IMR-90 (cell line): ENCODE data around the gene SEMA3C. TPM values are rescaled to one million over a fixed set of nuclear protein-coding genes. Genes with fewer than 3 reads are reported as not detected.

Source experiments
- ATAC-seq: fragments of 200-7000 bp; cut with Tn5 transposase; 2 replicates; pipeline ENCODE4 v1.9.1; 2020; ENCODE audit warnings: low read depth, mild to moderate bottlenecking, moderate library complexity
- BruUV-seq: library from RNA; stranded (reverse); fragments of 400-500 nt; replicated peaks from 2 replicates; lab custom pipeline; 2021; lab: Mats Ljungman, UMichigan
- CTCF ChIA-PET: fragments of 300-600 bp; formaldehyde crosslinking; extraction: SDS; loops from one replicate; lab custom pipeline; 2021; ENCODE audit warnings: antibody characterized with exemption; lab: Yijun Ruan, JAX
- POLR2A ChIA-PET: fragments of 300-600 bp; sonication (Branson Sonifier 250); formaldehyde crosslinking; loops from one replicate; lab custom pipeline; 2022; ENCODE audit warnings: antibody characterized with exemption; ENCODE audit not compliant: unreplicated experiment; lab: Charles Lee
- DNase-seq: peaks from one replicate; pipeline ENCODE4 v3.0.0; 2013
- H2AFZ ChIP-seq: replicated peaks from 2 replicates; pipeline ENCODE3; 2013; ENCODE audit warnings: low read length, mild to moderate bottlenecking; ENCODE audit not compliant: poor library complexity
- H2AK5ac ChIP-seq: 2 replicates; pipeline ENCODE4 v1.6.1; 2013; ENCODE audit warnings: low read depth, low read length, inconsistent platforms
- H2AK9ac ChIP-seq: replicated peaks from 2 replicates; pipeline ENCODE3; 2013; ENCODE audit warnings: mild to moderate bottlenecking, low read depth, low read length, moderate library complexity; ENCODE audit not compliant: poor library complexity
- H2BK120ac ChIP-seq: 2 replicates; pipeline ENCODE4 v1.6.1; 2013; ENCODE audit warnings: low read depth, low read length, inconsistent platforms
- H2BK15ac ChIP-seq: 3 replicates; pipeline ENCODE4 v1.6.1; 2013; ENCODE audit warnings: low read depth, low read length, inconsistent platforms
- H2BK20ac ChIP-seq: 2 replicates; pipeline ENCODE4 v1.6.1; 2013; ENCODE audit warnings: low read depth, mild to moderate bottlenecking, inconsistent platforms, low read length, moderate library complexity
- H2BK5ac ChIP-seq: 2 replicates; pipeline ENCODE4 v1.6.1; 2013; ENCODE audit warnings: mild to moderate bottlenecking, low read depth, low read length, inconsistent platforms; ENCODE audit not compliant: poor library complexity, severe bottlenecking
- H3K14ac ChIP-seq: replicated peaks from 2 replicates; pipeline ENCODE4 v1.6.1; 2013; ENCODE audit warnings: low read depth, low read length, inconsistent platforms
- H3K18ac ChIP-seq: 2 replicates; pipeline ENCODE4 v1.6.1; 2013; ENCODE audit warnings: low read depth, low read length, control low read depth
- H3K23ac ChIP-seq: 2 replicates; pipeline ENCODE4 v1.6.1; 2013; ENCODE audit warnings: low read depth, low read length, inconsistent platforms
- H3K27ac ChIP-seq: 2 replicates; pipeline ENCODE4 v1.5.1; 2013; ENCODE audit warnings: mild to moderate bottlenecking, control low read depth, low read length; ENCODE audit not compliant: insufficient read depth
- H3K27me3 ChIP-seq: 2 replicates; pipeline ENCODE4 v1.6.1; 2013; ENCODE audit warnings: low read length; ENCODE audit not compliant: control insufficient read depth, insufficient read depth
- H3K36me3 ChIP-seq: 2 replicates; pipeline ENCODE4 v1.6.1; 2013; ENCODE audit warnings: low read length, mixed read lengths; ENCODE audit not compliant: control insufficient read depth, insufficient read depth
- H3K4ac ChIP-seq: 2 replicates; pipeline ENCODE4 v1.6.1; 2013; ENCODE audit warnings: low read depth, low read length, inconsistent platforms
- H3K4me1 ChIP-seq: 2 replicates; pipeline ENCODE4 v1.6.1; 2013; ENCODE audit warnings: low read length, mixed read lengths; ENCODE audit not compliant: control insufficient read depth, insufficient read depth
- H3K4me2 ChIP-seq: 2 replicates; pipeline ENCODE4 v1.6.1; 2013; ENCODE audit warnings: low read depth, mild to moderate bottlenecking, control low read depth, low read length, moderate library complexity
- H3K4me3 ChIP-seq: 2 replicates; pipeline ENCODE4 v1.5.1; 2013; ENCODE audit warnings: low read depth, mild to moderate bottlenecking, control low read depth, low read length, moderate library complexity; ENCODE audit not compliant: insufficient read depth
- H3K56ac ChIP-seq: 2 replicates; pipeline ENCODE4 v1.6.1; 2013; ENCODE audit warnings: low read length, inconsistent platforms; ENCODE audit not compliant: insufficient read depth; ENCODE audit errors: extremely low read depth
- H3K79me1 ChIP-seq, 2 experiments: 2 replicates each; pipeline ENCODE4 v1.6.1; 2013; ENCODE audit warnings: low read length in 2 of 2, inconsistent platforms in 1 of 2, low read depth in 1 of 2
- H3K9ac ChIP-seq: 2 replicates; pipeline ENCODE4 v1.6.1; 2013; ENCODE audit warnings: low read depth, low read length, control low read depth
- H3K9me1 ChIP-seq: 2 replicates; pipeline ENCODE4 v1.6.1; 2013; ENCODE audit warnings: low read length, inconsistent platforms; ENCODE audit not compliant: insufficient read depth
- H3K9me3 ChIP-seq: 2 replicates; pipeline ENCODE4 v1.6.1; 2013; ENCODE audit warnings: low read length; ENCODE audit not compliant: control insufficient read depth, insufficient read depth
- H4K20me1 ChIP-seq: 2 replicates; pipeline ENCODE4 v1.6.1; 2013; ENCODE audit warnings: low read length, inconsistent platforms; ENCODE audit not compliant: insufficient read depth
- H4K5ac ChIP-seq: 2 replicates; pipeline ENCODE4 v1.6.1; 2013; ENCODE audit warnings: mild to moderate bottlenecking, low read depth, low read length, control low read depth
- H4K8ac ChIP-seq, 2 experiments: 2 replicates each; pipeline ENCODE4 v1.6.1; 2013; ENCODE audit warnings: low read depth in 2 of 2, low read length in 2 of 2, control low read depth in 1 of 2, inconsistent platforms in 1 of 2
- H4K91ac ChIP-seq: 2 replicates; pipeline ENCODE4 v1.6.1; 2013; ENCODE audit warnings: low read depth, low read length, inconsistent platforms; ENCODE audit not compliant: insufficient read depth
- BHLHE40 ChIP-seq: fragments of 150-350 bp; IDR thresholded peaks from 2 replicates; pipeline ENCODE4 v1.6.1; 2016; ENCODE audit warnings: mild to moderate bottlenecking, low read depth, low read length
- CEBPB ChIP-seq: IDR thresholded peaks from 2 replicates; pipeline ENCODE4 v1.6.1; 2012; ENCODE audit warnings: low read depth, low read length, improper control_type of control experiment
- ELK1 ChIP-seq: fragments of 150-350 bp; IDR thresholded peaks from 2 replicates; pipeline ENCODE4 v1.6.1; 2016; ENCODE audit warnings: low read depth, mild to moderate bottlenecking, low read length, moderate library complexity, borderline replicate concordance
- FOS ChIP-seq: fragments of 150-350 bp; IDR thresholded peaks from 2 replicates; pipeline ENCODE4 v1.6.1; 2016; ENCODE audit warnings: low read depth, low read length
- MAFK ChIP-seq: IDR thresholded peaks from 2 replicates; pipeline ENCODE4 v1.6.1; 2012; ENCODE audit warnings: low read depth, low read length, improper control_type of control experiment
- MAZ ChIP-seq: IDR thresholded peaks from 2 replicates; pipeline ENCODE4 v1.6.1; 2012; ENCODE audit warnings: low read depth, mild to moderate bottlenecking, low read length, improper control_type of control experiment, moderate library complexity, borderline replicate concordance
- MXI1 ChIP-seq: IDR thresholded peaks from 2 replicates; pipeline ENCODE4 v1.6.1; 2012; ENCODE audit warnings: low read depth, mild to moderate bottlenecking, low read length, moderate library complexity, borderline replicate concordance
- NFE2L2 ChIP-seq: fragments of 150-350 bp; IDR thresholded peaks from 2 replicates; pipeline ENCODE4 v1.6.1; 2016; ENCODE audit warnings: low read depth, mild to moderate bottlenecking, low read length
- POLR2A ChIP-seq: IDR thresholded peaks from 2 replicates; pipeline ENCODE4 v1.6.1; 2012; ENCODE audit warnings: mild to moderate bottlenecking, low read depth, low read length
- RAD21 ChIP-seq: IDR thresholded peaks from 2 replicates; pipeline ENCODE4 v1.6.1; 2012; ENCODE audit warnings: low read length, improper control_type of control experiment
- RCOR1 ChIP-seq: IDR thresholded peaks from 2 replicates; pipeline ENCODE4 v1.6.1; 2012; ENCODE audit warnings: mild to moderate bottlenecking, low read length, improper control_type of control experiment; ENCODE audit not compliant: insufficient replicate concordance
- RFX5 ChIP-seq: IDR thresholded peaks from 2 replicates; pipeline ENCODE4 v1.8.0; 2012; ENCODE audit warnings: low read depth, mild to moderate bottlenecking, low read length, moderate library complexity
- SMC3 ChIP-seq: fragments of 150-350 bp; IDR thresholded peaks from 2 replicates; pipeline ENCODE4 v1.6.1; 2016; ENCODE audit warnings: low read depth, mild to moderate bottlenecking, antibody characterized with exemption, low read length, moderate library complexity
- WGBS, 2 experiments: methylation state at CpG; one replicate each; pipeline versions ENCODE4 v1.1.5 to v1.1.7; 2013; ENCODE audit warnings: missing lambda C conversion rate in 2 of 2; ENCODE audit not compliant: insufficient read length in 1 of 2; ENCODE audit errors: extremely low coverage in 2 of 2; 5-methylcytosine and 5-hydroxymethylcytosine counted together
- dilution Hi-C: fragments of 300-500 bp; cut with HindIII; formaldehyde crosslinking; loops from one replicate; pipeline ENCODE4 v1.14.3; 2018; ENCODE audit warnings: low sequenced_read_pairs; ENCODE audit not compliant: unreplicated experiment
- in situ Hi-C: fragments of 300-500 bp; cut with MboI; formaldehyde crosslinking; loops from 3 replicates; pipeline ENCODE4 v1.14.3; 2019; ENCODE audit warnings: low sequenced_read_pairs, inconsistent platforms, mixed read lengths
- intact Hi-C: fragments of 100-400 bp; cut with micrococcal nuclease; formaldehyde crosslinking; loops from 2 replicates; pipeline ENCODE4 v1.10.0; 2022
- polyA plus RNA-seq, 3 experiments: library from polyadenylated mRNA; depleted of rRNA; stranded (reverse); fragments of >200 nt; gene quantifications; 2 replicates each; pipeline ENCODE4 v1.2.3, GENCODE V29; 2012; ENCODE audit warnings: low replicate concordance in 1 of 3
- total RNA-seq: library from RNA; depleted of rRNA; stranded (reverse); fragments of >200 nt; gene quantifications from 2 replicates; pipeline ENCODE4 v1.2.3, GENCODE V29; 2012

The SEMA3C gene
- total and polyA plus RNA-seq, 2 of the 4 experiments (the other 2 are of a cell fraction): 21.2 to 97.1 TPM

- Histone ChIP-seq H3K14ac (no peak overlapping the region), H2AK5ac (no peak overlapping the region), H2BK120ac (no peak overlapping the region), H3K27me3 (no peaks in the 10 kb centered on the region), H4K5ac (no peak overlapping the region), H3K4me1 (no peaks in the 10 kb centered on the region), H3K18ac (no peak overlapping the region), H4K8ac (no peak overlapping the region), H4K20me1 (no peaks in the 10 kb centered on the region), H3K4ac (no peak overlapping the region), H2BK15ac (no peak overlapping the region), H4K91ac (no peak overlapping the region), H3K4me3 (no peak overlapping the region), H3K79me1 (no peaks in the 10 kb centered on the region), H3K23ac (no peak overlapping the region), H2AFZ (no peak overlapping the region), H2AK9ac (no peak overlapping the region), H2BK20ac (no peak overlapping the region), H3K36me3 (peaks cover 4% of the 10 kb centered on the region; the same call in 1 of the 2 replicates), H3K4me2 (no peak overlapping the region), H3K27ac (no peak overlapping the region), H3K56ac (no peak overlapping the region), H2BK5ac (no peak overlapping the region), H3K9me1 (peaks cover 3% of the 10 kb centered on the region; the same call in 1 of the 2 replicates), H3K9ac (no peak overlapping the region), H3K9me3 (no peaks in the 10 kb centered on the region)
- DNase-seq (no peak), ATAC-seq (no peak)
- dilution Hi-C loops: no loop called here
- no CpG with 5 or more reads among the region's 2 CpGs for WGBS, 2 experiments
- ChIA-PET POLR2A (no interaction called here), CTCF (no interaction called here)
- TF ChIP-seq RFX5 (no peak), MAZ (no peak), POLR2A (no peak), BHLHE40 (no peak), RCOR1 (no peak), FOS (no peak), ELK1 (no peak), CEBPB (no peak), MXI1 (no peak), MAFK (no peak), NFE2L2 (no peak), RAD21 (no peak), SMC3 (no peak)
- in situ Hi-C loops: no loop called here
- BruUV-seq: no TSS peak
- intact Hi-C loops: no loop called here
Observed at GRCh38 chr7:80749270-80749669, 169.6 kb downstream of the SEMA3C start.
